Prostate gland (tissue), 2 donors: ENCODE measurements around the gene PCDHGB2. TPM values are rescaled to one million over a fixed set of nuclear protein-coding genes. Genes with fewer than 3 reads are reported as not detected.
"Not testable (repeated sequence)": the region's sequence is repeated elsewhere in the genome, so short reads cannot be mapped to it uniquely, and the experiment has no call there.

Experiments
- DNase-seq: peaks from one replicate; pipeline ENCODE4 v3.0.0-alpha.2; 2019; ENCODE audit warnings: low spot score
- H3K27ac ChIP-seq, 2 donors: fragments of 200-600 bp; sonication (generic); 2 replicates each; pipeline ENCODE4 v1.5.1; 2017 to 2019
- H3K27me3 ChIP-seq: fragments of 200-600 bp; sonication (generic); replicated peaks from 2 replicates; pipeline ENCODE4 v1.5.1; 2019; ENCODE audit not compliant: insufficient read depth
- H3K36me3 ChIP-seq, 2 donors: fragments of 200-600 bp; sonication (generic); 1 replicate in 1 of 2; 2 replicates in 1 of 2; pipeline versions ENCODE4 v1.5.1 to v1.8.1; 2017 to 2019
- H3K4me1 ChIP-seq: fragments of 200-600 bp; sonication (generic); replicated peaks from 2 replicates; pipeline ENCODE4 v1.5.1; 2019
- H3K4me3 ChIP-seq, 2 donors: fragments of 200-600 bp; sonication (generic); 2 replicates each; pipeline ENCODE4 v1.5.1; 2017 to 2019
- H3K9me3 ChIP-seq: fragments of 200-600 bp; sonication (generic); 2 replicates; pipeline ENCODE4 v1.5.1; 2017
- CTCF ChIP-seq, 4 experiments: fragments of 200-600 bp in 2 of 4; fragments of 450-650 bp in 2 of 4; sonication (generic) in 2 of 4; IDR thresholded peaks; 1 replicate in 3 of 4; 2 replicates in 1 of 4; pipeline ENCODE4 v1.5.1; 2016 to 2019; ENCODE audit warnings: antibody characterized with exemption in 4 of 4, mild to moderate bottlenecking in 2 of 4, moderate library complexity in 2 of 4
- POLR2A ChIP-seq: fragments of 450-650 bp; IDR thresholded peaks from one replicate; pipeline ENCODE4 v1.6.1; 2016; ENCODE audit warnings: antibody characterized with exemption, mild to moderate bottlenecking
- POLR2AphosphoS5 ChIP-seq: sonication (generic); formaldehyde crosslinking; IDR thresholded peaks from one replicate; pipeline ENCODE4 v1.6.1; 2017; ENCODE audit warnings: antibody characterized with exemption
- WGBS: methylation state at CpG from one replicate; pipeline ENCODE4 v1.1.5; 2018; 5-methylcytosine and 5-hydroxymethylcytosine counted together
- intact Hi-C: fragments of 100-400 bp; cut with DNase I; formaldehyde crosslinking; loops from one replicate; pipeline ENCODE4 v1.14.2; 2022
- total RNA-seq, 2 donors: library from RNA; depleted of rRNA; stranded (reverse); fragments of >200 nt; gene quantifications; one replicate each; pipeline ENCODE4 v1.1.0, GENCODE V29; 2016

The PCDHGB2 gene
- total RNA-seq, 2 donors from 2014 or later, result 5.3 to 10.5 TPM

- no peak within 1 kb of the TSS for H3K4me3 ChIP-seq
- WGBS, result 24% methylated on average over 9 of the region's 9 CpGs
- TF ChIP-seq CTCF (IDR thresholded peaks at IDR 0.05) (no peak), POLR2A (no peak), POLR2AphosphoS5 (no peak)
- H3K27ac ChIP-seq, result no peak within 1 kb of the TSS
- no peaks in the 10 kb centered on the region for H3K27me3 ChIP-seq
- intact Hi-C loops, result no loop called here
- H3K36me3 ChIP-seq, result no peaks in the 10 kb centered on the region
- H3K4me1 ChIP-seq, result no peaks in the 10 kb centered on the region
- no peak for DNase-seq
- no peaks in the 10 kb centered on the region for H3K9me3 ChIP-seq
Observed at GRCh38 chr5:141343242-141343952, 16.4 kb upstream of the PCDHGB2 start, which contains the start of gene PCDHGA3. Gene PCDHGA3, plus strand, starts transcription at chr5:141343829. Its CDS starts 205 bp downstream, at chr5:141344034.

GRCh38 chr5:141343953-141344463 is 15.8 kb upstream of the PCDHGB2 start:
- H3K4me3 ChIP-seq, result no peak overlapping the region
- no peak for TF ChIP-seq POLR2A
- no peak for TF ChIP-seq CTCF (IDR thresholded peaks at IDR 0.05)
- TF ChIP-seq POLR2AphosphoS5, result no peak
- H3K27me3 ChIP-seq, result no peaks in the 10 kb centered on the region
- no peak overlapping the region for H3K27ac ChIP-seq
- H3K36me3 ChIP-seq, result no peaks in the 10 kb centered on the region
- intact Hi-C loops, result no loop called here
- no peak for DNase-seq
- H3K9me3 ChIP-seq, result no peaks in the 10 kb centered on the region
- WGBS, result 24% methylated on average over 31 of the region's 31 CpGs
- no peaks in the 10 kb centered on the region for H3K4me1 ChIP-seq

DNA sequence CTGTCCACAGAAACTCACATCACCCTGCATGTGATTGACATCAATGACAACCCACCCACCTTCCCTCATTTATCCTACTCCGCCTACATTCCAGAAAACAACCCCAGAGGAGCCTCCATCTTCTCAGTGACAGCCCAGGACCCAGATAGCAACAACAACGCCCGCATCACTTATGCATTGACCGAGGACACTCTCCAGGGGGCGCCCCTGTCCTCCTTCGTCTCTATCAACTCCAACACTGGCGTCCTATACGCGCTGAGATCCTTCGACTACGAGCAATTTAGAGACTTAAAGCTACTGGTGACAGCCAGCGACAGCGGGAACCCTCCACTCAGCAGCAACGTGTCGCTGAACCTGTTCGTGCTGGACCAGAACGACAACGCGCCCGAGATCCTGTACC is 14.5 kb upstream of the PCDHGB2 start:
- Histone ChIP-seq H3K4me1 (no peaks in the 10 kb centered on the region), H3K27ac (no peak overlapping the region), H3K9me3 (no peaks in the 10 kb centered on the region), H3K4me3 (no peak overlapping the region), H3K36me3 (no peaks in the 10 kb centered on the region), H3K27me3 (peaks cover 3% of the 10 kb centered on the region)
- 25% methylated on average over 20 of the region's 20 CpGs for WGBS
- TF ChIP-seq CTCF (IDR thresholded peaks at IDR 0.05), result no peak
- TF ChIP-seq POLR2A, result no peak
- no peak for TF ChIP-seq POLR2AphosphoS5
- no peak for DNase-seq
- intact Hi-C loops, result no loop called here

- H3K27me3 ChIP-seq, intact Hi-C loops, DNase-seq, H3K36me3 ChIP-seq, H3K4me1 ChIP-seq, H3K9me3 ChIP-seq, H3K27ac ChIP-seq, H3K4me3 ChIP-seq: not testable (repeated sequence)
- WGBS, result 31% methylated on average over 29 of the region's 35 CpGs
Observed at GRCh38 chr5:141346017-141346416, 13.8 kb upstream of the PCDHGB2 start.

GRCh38 chr5:141349917-141350619 is 9.7 kb upstream of the PCDHGB2 start, which contains the start of gene PCDHGB1:
Gene PCDHGB1, plus strand, starts transcription at chr5:141350099. Its CDS starts 162 bp downstream, at chr5:141350261.
- no peak for DNase-seq
- WGBS, result 20% methylated on average over 29 of the region's 29 CpGs
- Histone ChIP-seq H3K27ac (no peak within 1 kb of the TSS), H3K27me3 (peaks cover 3% of the 10 kb centered on the region), H3K4me3 (peak within 1 kb of the TSS in 1 of 2 donors; percentile 2), H3K36me3 (no peaks in the 10 kb centered on the region), H3K4me1 (no peaks in the 10 kb centered on the region), H3K9me3 (no peaks in the 10 kb centered on the region)
- TF ChIP-seq POLR2AphosphoS5, result no peak
- peak in 2 of 4 experiments; percentile 16 to 29 for TF ChIP-seq CTCF (IDR thresholded peaks at IDR 0.05)
- no peak for TF ChIP-seq POLR2A
- intact Hi-C loops, result no loop called here
